ENCODE data around the gene SNX13. TPM values are rescaled to one million over a fixed set of nuclear protein-coding genes. Genes with fewer than 3 reads are reported as not detected.

SNX13 gene
- total and polyA plus RNA-seq, 2 of the 4 experiments (the other 2 are of a cell fraction), result 9.0 to 24.9 TPM

DNA sequence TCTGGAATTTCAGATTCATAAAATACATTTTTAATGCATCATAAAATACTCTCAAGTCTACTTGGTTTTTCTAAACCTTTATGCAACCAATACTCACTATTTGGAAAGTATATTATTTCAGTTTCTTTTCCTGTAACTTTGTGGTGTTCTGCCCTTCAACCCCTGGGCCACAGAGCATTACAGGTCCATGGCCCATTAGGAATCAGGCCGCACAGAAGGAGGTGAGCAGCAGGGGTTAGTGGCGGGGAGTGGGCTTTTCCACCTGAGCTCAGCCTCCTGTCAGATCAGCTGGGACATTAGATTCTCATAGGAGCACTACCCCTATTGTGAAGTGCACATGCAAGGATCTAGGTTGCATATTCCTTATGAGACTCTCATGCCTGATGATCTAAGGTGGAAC is 9.7 kb downstream of the SNX13 start:
- Histone ChIP-seq H2BK15ac (ENCODE audit: low read depth, low read length) (no peak overlapping the region), H3K4me3 (ENCODE audit: insufficient read depth, low read depth, low read length) (no peak overlapping the region), H2BK5ac (ENCODE audit: low read depth, low read length, poor library complexity, severe bottlenecking) (no peak overlapping the region), H2BK20ac (ENCODE audit: low read depth, low read length) (no peak overlapping the region), H3K27me3 (ENCODE audit: control insufficient read depth, insufficient read depth, low read length) (no peaks in the 10 kb centered on the region), H3K14ac (replicated peaks; ENCODE audit: low read depth, low read length) (no peak overlapping the region), H3K18ac (ENCODE audit: low read depth, low read length) (no peak overlapping the region), H4K20me1 (ENCODE audit: insufficient read depth, low read length) (peaks cover 25% of the 10 kb centered on the region), H3K9me3 (ENCODE audit: control insufficient read depth, insufficient read depth, low read length) (no peaks in the 10 kb centered on the region), H4K5ac (ENCODE audit: low read depth, low read length) (no peak overlapping the region), H3K4ac (ENCODE audit: low read depth, low read length) (no peak overlapping the region), H3K79me1 (ENCODE audit: low read depth in 1 of 2, low read length in 2 of 2) (peaks cover 14 to 39% of the 10 kb centered on the region in 2 experiments; a peak in 3 of 4 replicates), H3K36me3 (ENCODE audit: control insufficient read depth, insufficient read depth, low read length) (no peaks in the 10 kb centered on the region), H3K56ac (ENCODE audit: extremely low read depth, insufficient read depth, low read length) (no peak overlapping the region), H4K91ac (ENCODE audit: insufficient read depth, low read depth, low read length) (no peak overlapping the region), H2AFZ (replicated peaks; ENCODE audit: low read length, poor library complexity) (no peak overlapping the region), H3K27ac (ENCODE audit: insufficient read depth, low read length) (no peak overlapping the region), H2AK9ac (replicated peaks; ENCODE audit: low read depth, low read length, poor library complexity) (no peak overlapping the region), H2BK120ac (ENCODE audit: low read depth, low read length) (no peak overlapping the region), H3K4me1 (ENCODE audit: control insufficient read depth, insufficient read depth, low read length) (peaks cover 1% of the 10 kb centered on the region; the same call in 1 of the 2 replicates), H4K8ac (ENCODE audit: low read depth in 2 of 2, low read length in 2 of 2) (no peak overlapping the region), H2AK5ac (ENCODE audit: low read depth, low read length) (no peak overlapping the region), H3K9ac (ENCODE audit: low read depth, low read length) (no peak overlapping the region), H3K4me2 (ENCODE audit: low read depth, low read length) (no peak overlapping the region), H3K9me1 (ENCODE audit: insufficient read depth, low read length) (0 out of 2 replicates have a peak, but pooled peaks cover 4% of the 10 kb centered on the region), H3K23ac (ENCODE audit: low read depth, low read length) (no peak overlapping the region)
- no peak for DNase-seq
- ChIA-PET POLR2A (ENCODE audit: unreplicated experiment) (no interaction called here), CTCF (no interaction called here)
- no TSS peak for BruUV-seq (replicated peaks)
- TF ChIP-seq MAZ (IDR thresholded peaks at IDR 0.05; ENCODE audit: borderline replicate concordance, low read depth, low read length), result no peak
- no peak for TF ChIP-seq CEBPB (IDR thresholded peaks at IDR 0.05; ENCODE audit: low read depth, low read length)
- no peak for TF ChIP-seq SMC3 (IDR thresholded peaks at IDR 0.05; ENCODE audit: low read depth, low read length)
- TF ChIP-seq CHD1 (IDR thresholded peaks at IDR 0.05; ENCODE audit: low read depth, low read length), result no peak
- TF ChIP-seq BHLHE40 (IDR thresholded peaks at IDR 0.05; ENCODE audit: low read depth, low read length), result no peak
- TF ChIP-seq RFX5 (IDR thresholded peaks at IDR 0.05; ENCODE audit: low read depth, low read length), result no peak
- no peak for TF ChIP-seq RAD21 (IDR thresholded peaks at IDR 0.05; ENCODE audit: low read length)
- TF ChIP-seq, protein P1, sequence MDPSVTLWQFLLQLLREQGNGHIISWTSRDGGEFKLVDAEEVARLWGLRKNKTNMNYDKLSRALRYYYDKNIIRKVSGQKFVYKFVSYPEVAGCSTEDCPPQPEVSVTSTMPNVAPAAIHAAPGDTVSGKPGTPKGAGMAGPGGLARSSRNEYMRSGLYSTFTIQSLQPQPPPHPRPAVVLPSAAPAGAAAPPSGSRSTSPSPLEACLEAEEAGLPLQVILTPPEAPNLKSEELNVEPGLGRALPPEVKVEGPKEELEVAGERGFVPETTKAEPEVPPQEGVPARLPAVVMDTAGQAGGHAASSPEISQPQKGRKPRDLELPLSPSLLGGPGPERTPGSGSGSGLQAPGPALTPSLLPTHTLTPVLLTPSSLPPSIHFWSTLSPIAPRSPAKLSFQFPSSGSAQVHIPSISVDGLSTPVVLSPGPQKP (IDR thresholded peaks at IDR 0.05; ENCODE audit: borderline replicate concordance, low read depth, low read length), result no peak
- TF ChIP-seq MXI1 (IDR thresholded peaks at IDR 0.05; ENCODE audit: borderline replicate concordance, low read depth, low read length), result no peak
- no peak for TF ChIP-seq MAFK (IDR thresholded peaks at IDR 0.05; ENCODE audit: low read depth, low read length)
- TF ChIP-seq, protein P2, sequence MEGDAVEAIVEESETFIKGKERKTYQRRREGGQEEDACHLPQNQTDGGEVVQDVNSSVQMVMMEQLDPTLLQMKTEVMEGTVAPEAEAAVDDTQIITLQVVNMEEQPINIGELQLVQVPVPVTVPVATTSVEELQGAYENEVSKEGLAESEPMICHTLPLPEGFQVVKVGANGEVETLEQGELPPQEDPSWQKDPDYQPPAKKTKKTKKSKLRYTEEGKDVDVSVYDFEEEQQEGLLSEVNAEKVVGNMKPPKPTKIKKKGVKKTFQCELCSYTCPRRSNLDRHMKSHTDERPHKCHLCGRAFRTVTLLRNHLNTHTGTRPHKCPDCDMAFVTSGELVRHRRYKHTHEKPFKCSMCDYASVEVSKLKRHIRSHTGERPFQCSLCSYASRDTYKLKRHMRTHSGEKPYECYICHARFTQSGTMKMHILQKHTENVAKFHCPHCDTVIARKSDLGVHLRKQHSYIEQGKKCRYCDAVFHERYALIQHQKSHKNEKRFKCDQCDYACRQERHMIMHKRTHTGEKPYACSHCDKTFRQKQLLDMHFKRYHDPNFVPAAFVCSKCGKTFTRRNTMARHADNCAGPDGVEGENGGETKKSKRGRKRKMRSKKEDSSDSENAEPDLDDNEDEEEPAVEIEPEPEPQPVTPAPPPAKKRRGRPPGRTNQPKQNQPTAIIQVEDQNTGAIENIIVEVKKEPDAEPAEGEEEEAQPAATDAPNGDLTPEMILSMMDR (conservative IDR thresholded peaks at IDR 0.05; ENCODE audit: low read depth, low read length), result no peak
- no peak for TF ChIP-seq POLR2A (IDR thresholded peaks at IDR 0.05; ENCODE audit: low read depth, low read length)
- no peak for TF ChIP-seq RCOR1 (IDR thresholded peaks at IDR 0.05; ENCODE audit: insufficient replicate concordance, low read length)
- TF ChIP-seq, protein P3, sequence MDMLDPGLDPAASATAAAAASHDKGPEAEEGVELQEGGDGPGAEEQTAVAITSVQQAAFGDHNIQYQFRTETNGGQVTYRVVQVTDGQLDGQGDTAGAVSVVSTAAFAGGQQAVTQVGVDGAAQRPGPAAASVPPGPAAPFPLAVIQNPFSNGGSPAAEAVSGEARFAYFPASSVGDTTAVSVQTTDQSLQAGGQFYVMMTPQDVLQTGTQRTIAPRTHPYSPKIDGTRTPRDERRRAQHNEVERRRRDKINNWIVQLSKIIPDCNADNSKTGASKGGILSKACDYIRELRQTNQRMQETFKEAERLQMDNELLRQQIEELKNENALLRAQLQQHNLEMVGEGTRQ (IDR thresholded peaks at IDR 0.05; ENCODE audit: low read depth, low read length), result no peak
- no peak for TF ChIP-seq FOS (IDR thresholded peaks at IDR 0.05; ENCODE audit: low read depth, low read length)
- TF ChIP-seq NFE2L2 (IDR thresholded peaks at IDR 0.05; ENCODE audit: low read depth, low read length), result no peak
- in situ Hi-C loops (cut with MboI; ENCODE audit: low sequenced_read_pairs), result no loop called here
- no CpG with 5 or more reads among the region's 2 CpGs for WGBS, 2 experiments (ENCODE audit: extremely low coverage in 2 of 2, insufficient read length in 1 of 2)
- no peak for ATAC-seq (ENCODE audit: low read depth)
- dilution Hi-C loops (cut with HindIII; ENCODE audit: low sequenced_read_pairs, unreplicated experiment), result no loop called here
- intact Hi-C loops (cut with micrococcal nuclease), result no loop called here
